HepG2 (cell line): ENCODE data around the gene TRMU. TPM values are rescaled to one million over a fixed set of nuclear protein-coding genes. Genes with fewer than 3 reads are reported as not detected.

Source experiments
- BCL6 ChIP-seq: IDR thresholded peaks from 2 replicates; pipeline ENCODE4 v1.6.1; 2016; ENCODE audit warnings: missing genetic modification reagents, missing compliant biosample characterization
- CCDC6 ChIP-seq: sonication (generic); formaldehyde crosslinking; IDR thresholded peaks from 2 replicates; pipeline ENCODE4 v1.8.1; 2022; ENCODE audit warnings: mild to moderate bottlenecking, missing genetic modification reagents, moderate library complexity
- FOXJ3 ChIP-seq: sonication (generic); formaldehyde crosslinking; IDR thresholded peaks from 2 replicates; pipeline ENCODE4 v1.4.0; 2020; ENCODE audit warnings: missing genetic modification reagents, mild to moderate bottlenecking, borderline replicate concordance
- KMT2A ChIP-seq: sonication (generic); formaldehyde crosslinking; IDR thresholded peaks from 2 replicates; pipeline ENCODE4 v1.4.0; 2020; ENCODE audit warnings: missing genetic modification reagents
- NFIC ChIP-seq: IDR thresholded peaks from 2 replicates; pipeline ENCODE4 v1.6.1; 2012; ENCODE audit warnings: mild to moderate bottlenecking, low read length, inconsistent platforms
- RFXAP ChIP-seq: sonication (generic); formaldehyde crosslinking; IDR thresholded peaks from 2 replicates; pipeline ENCODE4 v1.4.0; 2020; ENCODE audit warnings: missing genetic modification reagents, borderline replicate concordance
- ZMYM3 ChIP-seq: sonication (generic); formaldehyde crosslinking; IDR thresholded peaks from 2 replicates; pipeline ENCODE4 v1.5.1; 2020; ENCODE audit warnings: mild to moderate bottlenecking, missing genetic modification reagents
- ZNF224 ChIP-seq: sonication (generic); formaldehyde crosslinking; IDR thresholded peaks from 2 replicates; pipeline ENCODE4 v1.5.0; 2020; ENCODE audit warnings: mild to moderate bottlenecking, missing genetic modification reagents
- ZNF761 ChIP-seq: sonication (generic); formaldehyde crosslinking; conservative IDR thresholded peaks from 2 replicates; pipeline ENCODE4 v1.4.0; 2020; ENCODE audit warnings: mild to moderate bottlenecking, missing genetic modification reagents
- ZNF766 ChIP-seq: sonication (generic); formaldehyde crosslinking; IDR thresholded peaks from 2 replicates; pipeline ENCODE4 v1.5.0; 2020; ENCODE audit warnings: missing genetic modification reagents, borderline replicate concordance
- polyA plus RNA-seq, 8 experiments: library from polyadenylated mRNA; depleted of rRNA in 3 of 8; stranded (reverse) in 7 of 8; unstranded in 1 of 8; fragments of >200 nt; fragmentation: Illumina TruSeq in 4 of 8; extraction: Trizol in 4 of 8; gene quantifications; 2 replicates each; pipeline versions ENCODE4 v1.2.1 to v1.2.3, GENCODE V29; 2011 to 2016; ENCODE audit warnings: low read depth in 4 of 8, missing spikeins in 1 of 8, mixed read lengths in 1 of 8; ENCODE audit not compliant: insufficient read depth in 1 of 8
- total RNA-seq, 5 experiments: library from RNA; depleted of rRNA; stranded (reverse); fragments of >200 nt; fragmentation: Illumina TruSeq; extraction: Trizol; gene quantifications; 2 replicates each; pipeline ENCODE4 v1.2.3, GENCODE V29; 2016; ENCODE audit warnings: low read depth in 1 of 5
- TF ChIP-seq, protein P1 (sequence below), 2 experiments: sonication (generic) in 1 of 2; formaldehyde crosslinking in 1 of 2; IDR thresholded peaks; 2 replicates each; pipeline versions ENCODE4 v1.4.0 to v1.6.1; 2018 to 2020; ENCODE audit warnings: missing genetic modification reagents in 2 of 2, borderline replicate concordance in 1 of 2, low read depth in 1 of 2, mild to moderate bottlenecking in 1 of 2, missing biosample characterization in 1 of 2
- TF ChIP-seq, protein P2 (sequence below): sonication (generic); formaldehyde crosslinking; IDR thresholded peaks from 2 replicates; pipeline ENCODE4 v1.4.0; 2020; ENCODE audit warnings: low read depth, missing genetic modification reagents
- TF ChIP-seq, protein P3 (sequence below): sonication (generic); formaldehyde crosslinking; IDR thresholded peaks from 2 replicates; pipeline ENCODE4 v1.5.1; 2020; ENCODE audit warnings: missing genetic modification reagents, mild to moderate bottlenecking, borderline replicate concordance
- TF ChIP-seq, protein P4 (sequence below): sonication (generic); formaldehyde crosslinking; IDR thresholded peaks from 2 replicates; pipeline ENCODE4 v1.4.0; 2020; ENCODE audit warnings: missing genetic modification reagents, borderline replicate concordance
- TF ChIP-seq, protein P5 (sequence below): IDR thresholded peaks from 2 replicates; pipeline ENCODE4 v1.6.1; 2016; ENCODE audit warnings: missing genetic modification reagents, missing compliant biosample characterization

Gene TRMU
- total and polyA plus RNA-seq, 2 of the 13 experiments (the other 11 are each of a cell fraction or from before 2014, with no cell fraction given): 31.0 to 50.2 TPM

DNA sequence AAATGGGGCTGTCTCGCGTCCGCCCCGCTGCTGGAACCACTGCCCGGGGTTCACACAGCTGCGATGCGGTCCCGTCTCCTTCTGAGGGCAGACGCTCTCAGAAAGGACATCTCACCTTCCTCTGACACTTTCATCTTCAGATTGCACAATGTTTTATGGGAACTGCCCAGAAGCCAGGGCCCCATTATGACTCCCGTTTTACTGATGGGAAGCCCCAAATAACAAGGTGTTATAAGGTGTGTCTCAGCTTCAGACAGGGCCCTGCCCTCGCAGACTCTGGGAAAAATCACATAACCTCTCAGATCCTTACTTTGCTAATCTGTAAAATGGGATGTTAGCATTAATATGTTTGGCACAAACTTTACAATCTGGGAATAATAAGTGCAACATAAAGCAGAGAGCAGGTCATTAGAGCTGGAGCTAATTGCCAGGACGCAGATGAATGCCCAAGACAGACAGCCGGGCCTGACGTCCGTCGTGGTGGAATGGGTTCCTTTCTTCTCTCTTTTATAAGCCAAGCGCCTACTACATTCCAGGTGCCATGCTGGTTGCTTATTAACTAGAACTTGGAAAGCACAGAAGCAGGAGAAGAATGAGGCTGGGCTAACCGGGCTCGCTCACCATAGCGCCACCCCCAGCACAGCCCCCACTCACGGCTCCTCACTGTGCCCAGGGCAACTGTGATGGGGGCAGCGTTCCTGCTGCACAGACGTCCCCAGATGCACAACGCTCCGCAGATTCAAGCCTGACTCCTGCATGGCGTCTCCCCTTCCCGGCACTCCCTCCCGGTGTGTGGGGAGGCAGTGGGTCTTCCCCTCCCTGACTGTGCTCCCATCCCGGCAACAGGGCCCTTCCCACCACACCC, 43.8 kb downstream of the TRMU start (continued):
- TF ChIP-seq FOXJ3 (CRISPR knock-in tag) (0 out of 2 replicates have a peak, but pooled peaks have one; percentile 30), ZNF766 (CRISPR knock-in tag) (0 out of 2 replicates have a peak, but pooled peaks have one; percentile 33), BCL6 (CRISPR knock-in tag) (peak; percentile 89), ZNF761 (CRISPR knock-in tag) (0 out of 2 replicates have a peak, but pooled peaks have one; percentile 24), ZNF224 (no peak), KMT2A (CRISPR knock-in tag) (no peak), ZMYM3 (CRISPR knock-in tag) (peak; percentile 94), CCDC6 (CRISPR knock-in tag) (peak; percentile 34; the same call in 1 of the 2 replicates), RFXAP (0 out of 2 replicates have a peak, but pooled peaks have one; percentile 41), NFIC (peak; percentile 48; the same call in 1 of the 2 replicates)
- TF ChIP-seq, protein P1, sequence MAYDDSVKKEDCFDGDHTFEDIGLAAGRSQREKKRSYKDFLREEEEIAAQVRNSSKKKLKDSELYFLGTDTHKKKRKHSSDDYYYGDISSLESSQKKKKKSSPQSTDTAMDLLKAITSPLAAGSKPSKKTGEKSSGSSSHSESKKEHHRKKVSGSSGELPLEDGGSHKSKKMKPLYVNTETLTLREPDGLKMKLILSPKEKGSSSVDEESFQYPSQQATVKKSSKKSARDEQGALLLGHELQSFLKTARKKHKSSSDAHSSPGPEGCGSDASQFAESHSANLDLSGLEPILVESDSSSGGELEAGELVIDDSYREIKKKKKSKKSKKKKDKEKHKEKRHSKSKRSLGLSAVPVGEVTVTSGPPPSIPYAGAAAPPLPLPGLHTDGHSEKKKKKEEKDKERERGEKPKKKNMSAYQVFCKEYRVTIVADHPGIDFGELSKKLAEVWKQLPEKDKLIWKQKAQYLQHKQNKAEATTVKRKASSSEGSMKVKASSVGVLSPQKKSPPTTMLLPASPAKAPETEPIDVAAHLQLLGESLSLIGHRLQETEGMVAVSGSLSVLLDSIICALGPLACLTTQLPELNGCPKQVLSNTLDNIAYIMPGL (CRISPR knock-in tag; IDR thresholded peaks at IDR 0.05; ENCODE audit: borderline replicate concordance in 1 of 2, low read depth in 1 of 2): 0 out of 4 replicates have a peak, but pooled peaks of 1 of the 2 experiments have one; percentile 30
- TF ChIP-seq, protein P2, sequence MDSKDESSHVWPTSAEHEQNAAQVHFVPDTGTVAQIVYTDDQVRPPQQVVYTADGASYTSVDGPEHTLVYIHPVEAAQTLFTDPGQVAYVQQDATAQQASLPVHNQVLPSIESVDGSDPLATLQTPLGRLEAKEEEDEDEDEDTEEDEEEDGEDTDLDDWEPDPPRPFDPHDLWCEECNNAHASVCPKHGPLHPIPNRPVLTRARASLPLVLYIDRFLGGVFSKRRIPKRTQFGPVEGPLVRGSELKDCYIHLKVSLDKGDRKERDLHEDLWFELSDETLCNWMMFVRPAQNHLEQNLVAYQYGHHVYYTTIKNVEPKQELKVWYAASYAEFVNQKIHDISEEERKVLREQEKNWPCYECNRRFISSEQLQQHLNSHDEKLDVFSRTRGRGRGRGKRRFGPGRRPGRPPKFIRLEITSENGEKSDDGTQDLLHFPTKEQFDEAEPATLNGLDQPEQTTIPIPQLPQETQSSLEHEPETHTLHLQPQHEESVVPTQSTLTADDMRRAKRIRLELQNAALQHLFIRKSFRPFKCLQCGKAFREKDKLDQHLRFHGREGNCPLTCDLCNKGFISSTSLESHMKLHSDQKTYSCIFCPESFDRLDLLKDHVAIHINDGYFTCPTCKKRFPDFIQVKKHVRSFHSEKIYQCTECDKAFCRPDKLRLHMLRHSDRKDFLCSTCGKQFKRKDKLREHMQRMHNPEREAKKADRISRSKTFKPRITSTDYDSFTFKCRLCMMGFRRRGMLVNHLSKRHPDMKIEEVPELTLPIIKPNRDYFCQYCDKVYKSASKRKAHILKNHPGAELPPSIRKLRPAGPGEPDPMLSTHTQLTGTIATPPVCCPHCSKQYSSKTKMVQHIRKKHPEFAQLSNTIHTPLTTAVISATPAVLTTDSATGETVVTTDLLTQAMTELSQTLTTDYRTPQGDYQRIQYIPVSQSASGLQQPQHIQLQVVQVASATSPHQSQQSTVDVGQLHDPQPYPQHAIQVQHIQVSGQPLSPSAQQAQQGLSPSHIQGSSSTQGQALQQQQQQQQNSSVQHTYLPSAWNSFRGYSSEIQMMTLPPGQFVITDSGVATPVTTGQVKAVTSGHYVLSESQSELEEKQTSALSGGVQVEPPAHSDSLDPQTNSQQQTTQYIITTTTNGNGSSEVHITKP (CRISPR knock-in tag): peak; percentile 16; the same call in 1 of the 2 replicates
- TF ChIP-seq, protein P3, sequence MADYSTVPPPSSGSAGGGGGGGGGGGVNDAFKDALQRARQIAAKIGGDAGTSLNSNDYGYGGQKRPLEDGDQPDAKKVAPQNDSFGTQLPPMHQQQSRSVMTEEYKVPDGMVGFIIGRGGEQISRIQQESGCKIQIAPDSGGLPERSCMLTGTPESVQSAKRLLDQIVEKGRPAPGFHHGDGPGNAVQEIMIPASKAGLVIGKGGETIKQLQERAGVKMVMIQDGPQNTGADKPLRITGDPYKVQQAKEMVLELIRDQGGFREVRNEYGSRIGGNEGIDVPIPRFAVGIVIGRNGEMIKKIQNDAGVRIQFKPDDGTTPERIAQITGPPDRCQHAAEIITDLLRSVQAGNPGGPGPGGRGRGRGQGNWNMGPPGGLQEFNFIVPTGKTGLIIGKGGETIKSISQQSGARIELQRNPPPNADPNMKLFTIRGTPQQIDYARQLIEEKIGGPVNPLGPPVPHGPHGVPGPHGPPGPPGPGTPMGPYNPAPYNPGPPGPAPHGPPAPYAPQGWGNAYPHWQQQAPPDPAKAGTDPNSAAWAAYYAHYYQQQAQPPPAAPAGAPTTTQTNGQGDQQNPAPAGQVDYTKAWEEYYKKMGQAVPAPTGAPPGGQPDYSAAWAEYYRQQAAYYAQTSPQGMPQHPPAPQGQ (CRISPR knock-in tag): no peak
- TF ChIP-seq, protein P4, sequence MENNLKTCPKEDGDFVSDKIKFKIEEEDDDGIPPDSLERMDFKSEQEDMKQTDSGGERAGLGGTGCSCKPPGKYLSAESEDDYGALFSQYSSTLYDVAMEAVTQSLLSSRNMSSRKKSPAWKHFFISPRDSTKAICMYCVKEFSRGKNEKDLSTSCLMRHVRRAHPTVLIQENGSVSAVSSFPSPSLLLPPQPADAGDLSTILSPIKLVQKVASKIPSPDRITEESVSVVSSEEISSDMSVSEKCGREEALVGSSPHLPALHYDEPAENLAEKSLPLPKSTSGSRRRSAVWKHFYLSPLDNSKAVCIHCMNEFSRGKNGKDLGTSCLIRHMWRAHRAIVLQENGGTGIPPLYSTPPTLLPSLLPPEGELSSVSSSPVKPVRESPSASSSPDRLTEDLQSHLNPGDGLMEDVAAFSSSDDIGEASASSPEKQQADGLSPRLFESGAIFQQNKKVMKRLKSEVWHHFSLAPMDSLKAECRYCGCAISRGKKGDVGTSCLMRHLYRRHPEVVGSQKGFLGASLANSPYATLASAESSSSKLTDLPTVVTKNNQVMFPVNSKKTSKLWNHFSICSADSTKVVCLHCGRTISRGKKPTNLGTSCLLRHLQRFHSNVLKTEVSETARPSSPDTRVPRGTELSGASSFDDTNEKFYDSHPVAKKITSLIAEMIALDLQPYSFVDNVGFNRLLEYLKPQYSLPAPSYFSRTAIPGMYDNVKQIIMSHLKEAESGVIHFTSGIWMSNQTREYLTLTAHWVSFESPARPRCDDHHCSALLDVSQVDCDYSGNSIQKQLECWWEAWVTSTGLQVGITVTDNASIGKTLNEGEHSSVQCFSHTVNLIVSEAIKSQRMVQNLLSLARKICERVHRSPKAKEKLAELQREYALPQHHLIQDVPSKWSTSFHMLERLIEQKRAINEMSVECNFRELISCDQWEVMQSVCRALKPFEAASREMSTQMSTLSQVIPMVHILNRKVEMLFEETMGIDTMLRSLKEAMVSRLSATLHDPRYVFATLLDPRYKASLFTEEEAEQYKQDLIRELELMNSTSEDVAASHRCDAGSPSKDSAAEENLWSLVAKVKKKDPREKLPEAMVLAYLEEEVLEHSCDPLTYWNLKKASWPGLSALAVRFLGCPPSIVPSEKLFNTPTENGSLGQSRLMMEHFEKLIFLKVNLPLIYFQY (CRISPR knock-in tag): peak; percentile 49; the same call in 1 of the 2 replicates
- TF ChIP-seq, protein P5, sequence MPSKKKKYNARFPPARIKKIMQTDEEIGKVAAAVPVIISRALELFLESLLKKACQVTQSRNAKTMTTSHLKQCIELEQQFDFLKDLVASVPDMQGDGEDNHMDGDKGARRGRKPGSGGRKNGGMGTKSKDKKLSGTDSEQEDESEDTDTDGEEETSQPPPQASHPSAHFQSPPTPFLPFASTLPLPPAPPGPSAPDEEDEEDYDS (CRISPR knock-in tag): peak; percentile 62; the same call in 1 of the 2 replicates
